HG02610 (cell line): ENCODE data around the gene CXCL11.
"Not testable (repeated sequence)": the region's sequence is repeated elsewhere in the genome, so short reads cannot be mapped to it uniquely, and the experiment has no call there.

Source experiments
- ATAC-seq: cut with Tn5 transposase; IDR thresholded peaks from one replicate; pipeline ENCODE4 v1.9.1; 2021; ENCODE audit warnings: mild to moderate bottlenecking, moderate library complexity; ENCODE audit not compliant: unreplicated experiment

CXCL11 gene

GRCh38 chr4:76043306-76043705, 7.4 kb upstream of the CXCL11 start:
- not testable (repeated sequence) for ATAC-seq

DNA sequence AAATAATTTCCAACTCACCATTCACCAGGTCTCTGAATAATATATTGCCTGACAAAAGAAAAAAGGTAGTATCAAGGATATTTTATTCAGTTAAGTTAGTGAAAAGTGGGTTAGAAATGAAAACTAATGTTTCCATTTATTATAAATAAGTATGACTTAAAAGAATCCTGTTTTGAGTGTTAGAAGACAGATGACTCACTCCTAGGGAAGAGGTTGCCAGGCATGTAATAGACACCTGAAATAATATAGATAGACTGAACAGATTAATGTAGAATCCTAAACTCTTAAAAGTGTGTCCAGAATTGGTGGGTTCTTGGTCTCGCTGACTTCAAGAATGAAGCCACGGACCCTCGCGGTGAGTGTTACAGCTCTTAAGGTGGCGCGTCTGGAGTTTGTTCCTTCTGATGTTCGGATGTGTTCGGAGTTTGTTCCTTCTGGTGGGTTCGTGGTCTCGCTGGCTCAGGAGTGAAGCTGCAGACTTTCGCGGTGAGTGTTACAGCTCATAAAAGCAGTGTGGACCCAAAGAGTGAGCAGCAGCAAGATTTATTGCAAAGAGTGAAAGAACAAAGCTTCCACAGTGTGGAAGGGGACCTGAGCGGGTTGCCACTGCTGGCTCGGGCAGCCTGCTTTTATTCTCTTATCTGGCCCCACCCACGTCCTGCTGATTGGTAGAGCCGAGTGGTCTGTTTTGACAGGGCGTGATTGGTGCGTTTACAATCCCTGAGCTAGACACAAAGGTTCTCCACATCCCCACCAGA, 6.5 kb upstream of the CXCL11 start:
- not testable (repeated sequence) for ATAC-seq

DNA sequence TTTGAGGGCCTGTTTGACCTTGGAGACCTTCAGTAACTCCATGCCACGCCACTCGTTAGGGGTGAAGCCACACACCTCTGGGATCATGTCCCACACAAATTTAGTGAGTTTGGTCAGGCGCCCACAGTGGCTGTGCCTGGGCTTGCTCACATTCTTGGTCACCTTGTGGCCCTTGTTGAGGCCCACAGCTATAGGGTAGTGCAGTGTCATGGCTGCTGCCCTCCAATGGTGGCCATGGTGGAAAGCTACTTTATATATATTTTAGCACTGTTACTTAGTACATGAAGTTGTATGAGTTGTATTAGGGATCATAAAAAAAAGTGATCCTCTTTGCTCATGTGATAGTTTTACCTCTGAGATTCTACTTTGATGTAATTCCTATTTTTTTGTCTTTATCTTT, 985 bp upstream of the CXCL11 start:
- ATAC-seq = no peak

DNA sequence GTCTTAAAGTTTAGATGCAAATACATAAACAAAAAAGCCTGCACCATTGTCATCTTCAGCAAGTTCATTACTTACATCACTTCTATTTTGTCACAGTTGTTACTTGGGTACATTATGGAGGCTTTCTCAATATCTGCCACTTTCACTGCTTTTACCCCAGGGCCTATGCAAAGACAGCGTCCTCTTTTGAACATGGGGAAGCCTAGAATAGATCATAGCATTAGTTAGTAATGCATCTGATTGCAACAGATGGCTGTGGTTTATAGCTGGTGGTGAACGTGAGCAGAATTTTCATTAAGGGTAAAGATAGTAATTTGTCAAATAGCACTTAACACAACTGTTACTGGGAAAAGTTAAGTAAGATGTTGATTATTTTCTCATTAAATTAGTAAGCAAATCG, 729 bp downstream of the CXCL11 start:
- ATAC-seq = no peak

- no peak for ATAC-seq
These were observed 6.6 kb downstream of the CXCL11 start for GRCh38 chr4:76029300-76029699.

DNA sequence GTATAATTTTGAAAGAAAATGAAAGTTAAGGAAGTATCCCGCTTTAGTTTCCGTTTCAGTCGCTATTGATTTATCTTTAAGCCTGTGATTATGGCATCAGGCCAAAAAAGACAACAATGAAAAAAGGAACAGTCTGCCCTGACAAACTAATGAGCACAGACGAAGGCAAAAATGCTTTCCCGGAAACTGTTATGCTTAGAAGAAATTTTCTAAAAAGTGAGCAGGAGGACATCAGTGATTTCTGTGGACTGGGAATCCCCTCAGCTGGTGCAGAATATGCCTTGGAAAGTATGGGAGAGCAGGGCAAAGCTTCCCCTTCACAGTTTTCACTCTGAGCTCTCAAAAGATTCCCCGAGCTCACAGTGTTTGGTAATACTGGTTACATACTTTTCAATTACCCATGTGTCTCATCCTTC, 7.5 kb downstream of the CXCL11 start:
- ATAC-seq = no peak

- no peak for ATAC-seq
These were observed 11.8 kb downstream of the CXCL11 start for GRCh38 chr4:76024065-76024464.

DNA sequence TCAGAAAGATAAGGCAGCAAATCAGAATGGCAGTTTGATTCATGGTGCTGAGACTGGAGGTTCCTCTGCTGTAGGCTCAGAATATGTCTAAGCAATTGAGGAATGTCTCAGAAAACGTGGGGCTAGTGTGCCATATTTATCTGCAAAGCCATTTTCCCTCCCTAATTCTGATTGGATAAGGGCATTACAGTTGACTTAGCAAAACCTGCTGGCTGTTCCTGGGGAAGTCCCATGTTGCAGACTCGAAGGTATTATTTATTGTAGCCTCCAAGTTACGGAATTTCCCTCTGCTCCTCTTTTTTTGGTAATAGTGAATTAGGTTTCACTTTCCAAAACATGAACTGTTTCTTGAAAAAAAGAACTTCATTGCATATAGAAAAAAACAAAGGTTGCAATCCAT, 12.5 kb downstream of the CXCL11 start, which contains the start of gene CXCL10:
CXCL10 (minus strand) TSS at position 109 of the 400 bp plus-strand sequence; CDS start at position 43, 66 bp downstream.
- ATAC-seq = no peak

- no peak for ATAC-seq
These were observed 13.2 kb downstream of the CXCL11 start for GRCh38 chr4:76022677-76023076.

- no peak for ATAC-seq
These were observed 13.8 kb downstream of the CXCL11 start for GRCh38 chr4:76022031-76022430.

- no peak for ATAC-seq
These were observed 18.7 kb downstream of the CXCL11 start for GRCh38 chr4:76017056-76017686.

DNA sequence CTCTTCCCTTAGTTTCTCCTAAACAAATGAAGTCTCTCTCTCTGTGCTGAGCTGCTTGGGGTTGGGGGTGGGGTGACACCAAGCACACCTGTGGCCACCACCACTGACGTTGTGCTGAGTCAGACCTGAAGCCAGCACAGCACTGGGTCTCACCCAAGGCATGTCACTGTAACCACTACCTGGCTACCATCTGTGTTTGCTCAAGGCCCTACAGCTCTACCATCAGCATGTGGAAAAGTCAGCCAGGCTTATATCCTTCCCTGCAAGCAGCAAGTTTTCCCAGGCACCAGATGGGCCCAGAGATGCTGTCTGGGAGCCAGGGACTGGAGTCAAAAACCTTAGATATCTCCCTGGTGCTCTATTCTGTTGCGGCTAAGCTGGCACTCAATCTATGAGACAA, 19.5 kb downstream of the CXCL11 start:
- peak; percentile 77 for ATAC-seq

- ATAC-seq = no peak
These were observed 22.3 kb downstream of the CXCL11 start for GRCh38 chr4:76013540-76013939.

- no peak for ATAC-seq
These were observed 23.5 kb downstream of the CXCL11 start for GRCh38 chr4:76012388-76012801.

DNA sequence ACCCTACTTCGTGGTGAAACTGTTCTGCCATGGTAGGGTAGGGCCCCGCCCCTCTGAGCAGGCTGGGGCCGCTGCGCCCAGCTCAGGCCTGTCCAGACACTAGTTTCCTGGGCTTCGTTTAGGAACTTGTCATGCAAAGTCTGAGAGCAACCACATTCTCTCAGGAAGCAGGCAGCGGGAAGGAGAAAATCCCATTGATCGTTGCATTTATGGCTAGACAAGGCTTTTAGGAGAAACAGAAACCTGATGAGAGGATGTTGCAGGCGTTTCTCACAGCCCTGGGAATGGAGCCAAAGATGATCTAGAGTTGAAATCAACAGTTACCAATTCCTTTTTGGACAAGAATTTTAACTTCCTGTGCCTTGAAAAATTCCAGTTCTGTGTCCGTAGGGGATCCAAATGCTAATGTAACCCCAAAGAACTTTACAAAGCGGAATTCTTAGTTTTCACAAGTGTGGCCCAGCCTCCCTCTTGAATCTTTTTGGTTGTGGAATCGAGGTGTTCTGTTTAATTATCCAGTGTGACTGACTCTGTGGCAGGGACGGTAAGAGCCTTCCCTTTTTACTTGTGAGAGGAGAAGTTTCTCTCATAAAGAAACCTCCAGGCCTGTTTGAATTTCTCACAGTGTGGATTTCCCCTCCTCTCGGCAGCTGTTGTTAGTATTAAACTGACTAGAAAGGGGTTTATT, 24.0 kb downstream of the CXCL11 start:
- ATAC-seq = peak; percentile 90

- no peak for ATAC-seq
These were observed 24.7 kb downstream of the CXCL11 start for GRCh38 chr4:76011018-76011670.

DNA sequence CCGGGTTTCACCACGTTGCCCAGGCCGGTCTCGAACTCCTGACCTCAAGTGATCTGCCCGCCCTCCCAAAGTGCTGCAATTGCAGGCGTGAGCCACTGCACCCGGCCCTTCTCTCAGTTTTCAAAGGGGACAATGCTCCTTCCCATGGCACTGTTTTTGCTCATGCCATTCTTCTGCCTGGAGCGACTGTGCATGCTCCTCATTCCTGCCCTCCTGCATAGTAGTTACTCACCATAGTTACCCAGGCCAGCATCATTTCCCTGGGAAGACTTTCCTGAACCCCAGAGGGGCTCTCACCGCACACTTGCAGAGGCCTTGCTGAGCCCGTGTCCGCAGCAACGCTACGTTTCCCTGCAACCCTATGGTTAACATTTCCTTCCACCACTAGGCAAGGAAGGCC, 25.3 kb downstream of the CXCL11 start:
- no peak for ATAC-seq

DNA sequence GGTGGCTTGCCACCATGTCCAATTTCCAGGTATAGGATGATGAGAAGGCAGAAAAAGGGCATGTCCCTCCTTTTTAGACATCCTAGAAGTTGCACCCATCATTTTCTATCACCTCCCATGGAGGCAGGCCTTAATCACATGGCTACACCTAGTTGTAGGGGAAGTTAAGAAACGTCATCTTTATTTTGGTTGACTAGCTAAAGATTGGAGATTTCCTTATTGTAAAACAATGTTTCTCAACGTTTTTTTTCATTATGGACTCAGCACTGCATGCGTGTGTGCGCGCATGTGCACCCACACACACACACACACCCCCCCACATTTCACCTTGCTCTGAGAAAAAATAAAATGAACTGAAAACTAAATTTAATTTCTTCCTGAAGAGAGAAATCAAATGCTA, 26.6 kb downstream of the CXCL11 start:
- ATAC-seq = no peak

GRCh38 chr4:76007089-76007862, 28.6 kb downstream of the CXCL11 start, which contains the start of gene CXCL9:
CXCL9 (minus strand) TSS chr4:76007509; CDS start chr4:76007449, 60 bp downstream.
- ATAC-seq = no peak

GRCh38 chr4:76003620-76004019, 32.2 kb downstream of the CXCL11 start:
- ATAC-seq = no peak
